ENCODE results near the gene MEGF8. TPM values are rescaled to one million over a fixed set of nuclear protein-coding genes. Genes with fewer than 3 reads are reported as not detected.
"Not testable (repeated sequence)": the region's sequence is repeated elsewhere in the genome, so short reads cannot be mapped to it uniquely, and the experiment has no call there.

MEGF8 gene
- total RNA-seq, 4 donors from 2014 or later, result 12.5 to 150 (median 35.7) TPM

DNA sequence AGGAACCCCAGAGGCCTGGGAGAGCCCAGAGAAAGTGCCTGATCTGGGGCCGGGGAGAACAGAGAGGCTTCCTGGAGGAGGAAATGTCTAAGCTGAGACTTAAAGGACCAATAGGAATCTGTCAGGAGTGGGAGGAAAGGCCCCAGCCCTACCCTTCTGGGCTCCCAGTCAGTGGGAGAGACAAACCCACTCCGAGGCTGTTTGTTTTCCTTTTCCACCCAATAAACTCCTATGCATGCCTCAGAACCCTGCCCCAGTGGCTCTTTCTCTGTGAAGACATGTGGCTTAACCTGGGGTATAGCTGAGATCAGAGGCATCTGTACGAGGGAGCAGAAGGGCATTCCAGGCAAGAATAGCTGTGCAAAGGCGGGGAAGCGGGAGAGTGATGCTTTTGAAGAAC, 1.9 kb downstream of the MEGF8 start:
- intact Hi-C loops (cut with DNase I), result no loop called here
- peaks cover 25 to 33% of the 10 kb centered on the region in 2 donors for H3K4me1 ChIP-seq

GRCh38 chr19:42328106-42328505, 2.7 kb downstream of the MEGF8 start:
- DNase-seq, result no peak
- intact Hi-C loops (cut with DNase I), result no loop called here
- Histone ChIP-seq H3K4me3 (replicated peaks in 1 of 3) (no peak overlapping the region), H3K4me1 (peaks cover 25 to 33% of the 10 kb centered on the region in 2 donors), H3K27me3 (peaks cover 13% of the 10 kb centered on the region), H3K9me3 (no peaks in the 10 kb centered on the region), H3K36me3 (no peaks in the 10 kb centered on the region), H3K27ac (no peak overlapping the region)
- no peak for TF ChIP-seq POLR2A (IDR thresholded peaks at IDR 0.05)
- TF ChIP-seq, protein P1, sequence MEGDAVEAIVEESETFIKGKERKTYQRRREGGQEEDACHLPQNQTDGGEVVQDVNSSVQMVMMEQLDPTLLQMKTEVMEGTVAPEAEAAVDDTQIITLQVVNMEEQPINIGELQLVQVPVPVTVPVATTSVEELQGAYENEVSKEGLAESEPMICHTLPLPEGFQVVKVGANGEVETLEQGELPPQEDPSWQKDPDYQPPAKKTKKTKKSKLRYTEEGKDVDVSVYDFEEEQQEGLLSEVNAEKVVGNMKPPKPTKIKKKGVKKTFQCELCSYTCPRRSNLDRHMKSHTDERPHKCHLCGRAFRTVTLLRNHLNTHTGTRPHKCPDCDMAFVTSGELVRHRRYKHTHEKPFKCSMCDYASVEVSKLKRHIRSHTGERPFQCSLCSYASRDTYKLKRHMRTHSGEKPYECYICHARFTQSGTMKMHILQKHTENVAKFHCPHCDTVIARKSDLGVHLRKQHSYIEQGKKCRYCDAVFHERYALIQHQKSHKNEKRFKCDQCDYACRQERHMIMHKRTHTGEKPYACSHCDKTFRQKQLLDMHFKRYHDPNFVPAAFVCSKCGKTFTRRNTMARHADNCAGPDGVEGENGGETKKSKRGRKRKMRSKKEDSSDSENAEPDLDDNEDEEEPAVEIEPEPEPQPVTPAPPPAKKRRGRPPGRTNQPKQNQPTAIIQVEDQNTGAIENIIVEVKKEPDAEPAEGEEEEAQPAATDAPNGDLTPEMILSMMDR (IDR thresholded peaks at IDR 0.05), result no peak
- WGBS, 2 donors, result 22 to 24% methylated on average over 1 of the region's 1 CpG

More for the DNA sequence above, 1.9 kb downstream of the MEGF8 start:
- Histone ChIP-seq H3K4me3 (replicated peaks in 1 of 3) (no peak overlapping the region), H3K36me3 (no peaks in the 10 kb centered on the region), H3K27me3 (peaks cover 13% of the 10 kb centered on the region), H3K27ac (no peak overlapping the region), H3K9me3 (no peaks in the 10 kb centered on the region)
- TF ChIP-seq, protein P1 (IDR thresholded peaks at IDR 0.05), result no peak
- TF ChIP-seq POLR2A (IDR thresholded peaks at IDR 0.05), result no peak
- WGBS, 2 donors, result 91 to 93% methylated on average over 5 of the region's 5 CpGs
- no peak for DNase-seq

DNA sequence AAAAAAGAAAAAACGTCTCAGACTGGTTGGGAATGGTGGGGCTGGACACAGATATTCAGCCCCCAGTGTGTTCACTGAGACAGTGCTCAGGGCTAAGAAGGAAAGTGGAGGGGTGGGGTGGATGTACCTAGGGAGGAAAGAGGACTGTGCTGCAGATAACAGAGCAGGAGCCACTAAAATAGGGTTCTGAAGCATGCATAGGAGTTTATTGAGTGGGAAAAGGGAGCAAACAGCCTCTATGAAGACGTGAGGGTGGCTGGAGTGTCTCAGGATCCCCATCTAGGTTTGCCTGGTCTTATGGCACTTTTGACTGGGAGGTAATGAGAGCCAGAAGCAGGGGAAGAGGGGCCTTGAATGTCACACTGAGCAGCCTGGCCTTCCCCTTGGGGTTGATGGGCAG, 3.4 kb downstream of the MEGF8 start:
- no peak for DNase-seq
- intact Hi-C loops (cut with DNase I), result no loop called here
- WGBS, 2 donors, result 83 to 90% methylated on average over 2 of the region's 2 CpGs
- H3K27ac ChIP-seq, result no peak overlapping the region
- H3K4me3 ChIP-seq (replicated peaks in 1 of 3), result no peak overlapping the region
- H3K4me1 ChIP-seq, result peaks cover 25 to 29% of the 10 kb centered on the region in 2 donors
- no peaks in the 10 kb centered on the region for H3K9me3 ChIP-seq
- TF ChIP-seq, protein P1 (IDR thresholded peaks at IDR 0.05), result no peak
- no peak for TF ChIP-seq POLR2A (IDR thresholded peaks at IDR 0.05)
- no peaks in the 10 kb centered on the region for H3K36me3 ChIP-seq
- H3K27me3 ChIP-seq, result peaks cover 9% of the 10 kb centered on the region

DNA sequence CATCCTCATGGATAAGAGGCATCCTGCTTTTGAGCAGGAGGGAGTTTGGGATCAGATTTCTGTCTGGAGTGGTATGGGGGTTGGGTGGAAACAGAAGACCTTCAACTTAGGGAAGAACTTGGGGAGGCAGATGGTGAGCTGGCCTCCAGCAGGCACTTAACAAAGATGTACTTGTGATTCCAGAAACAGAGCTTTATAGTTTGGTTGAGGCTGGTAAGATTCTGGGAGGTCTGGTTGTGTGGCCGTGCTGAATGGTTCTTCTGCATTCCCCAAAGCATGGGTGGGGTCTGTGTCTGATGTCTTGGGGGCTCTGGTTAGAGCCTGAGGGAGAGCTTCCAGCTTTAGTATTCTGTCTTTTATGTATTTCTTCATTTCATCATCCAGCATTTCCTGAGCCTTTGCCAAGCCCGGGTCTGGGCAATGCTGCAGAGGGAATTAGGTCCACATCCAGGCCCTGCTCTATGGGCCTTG, 4.8 kb downstream of the MEGF8 start:
- no peaks in the 10 kb centered on the region for H3K36me3 ChIP-seq
- DNase-seq, result no peak
- H3K27ac ChIP-seq, result no peak overlapping the region
- intact Hi-C loops (cut with DNase I), result no loop called here
- H3K27me3 ChIP-seq, result no peaks in the 10 kb centered on the region
- H3K9me3 ChIP-seq, result no peaks in the 10 kb centered on the region
- peaks cover 17% of the 10 kb centered on the region in 2 donors for H3K4me1 ChIP-seq
- TF ChIP-seq, protein P1 (IDR thresholded peaks at IDR 0.05), result no peak
- TF ChIP-seq POLR2A (IDR thresholded peaks at IDR 0.05), result no peak
- no peak overlapping the region for H3K4me3 ChIP-seq (replicated peaks in 1 of 3)
- WGBS, 2 donors, result 66 to 71% methylated on average over 2 of the region's 2 CpGs

GRCh38 chr19:42331333-42331732, 5.9 kb downstream of the MEGF8 start:
- H3K9me3 ChIP-seq; H3K36me3 ChIP-seq; H3K27me3 ChIP-seq; intact Hi-C loops (cut with DNase I); H3K4me3 ChIP-seq (replicated peaks in 1 of 3); H3K27ac ChIP-seq; DNase-seq: not testable (repeated sequence)
- H3K4me1 ChIP-seq, result peaks cover 13 to 14% of the 10 kb centered on the region in 2 donors
- 89 to 94% methylated on average over 3 of the region's 3 CpGs for WGBS, 2 donors

- H3K4me3 ChIP-seq (replicated peaks in 1 of 3), result no peak overlapping the region
- peaks cover 4% of the 10 kb centered on the region in 2 donors for H3K36me3 ChIP-seq
- intact Hi-C loops (cut with DNase I), result no loop called here
- no peak for TF ChIP-seq POLR2A (IDR thresholded peaks at IDR 0.05)
- TF ChIP-seq, protein P1 (IDR thresholded peaks at IDR 0.05), result no peak
- H3K27ac ChIP-seq, result no peak overlapping the region
- no peak for DNase-seq
- 85 to 86% methylated on average over 6 of the region's 6 CpGs for WGBS, 2 donors
- peaks cover 6 to 7% of the 10 kb centered on the region in 2 donors for H3K4me1 ChIP-seq
- no peaks in the 10 kb centered on the region for H3K27me3 ChIP-seq
- no peaks in the 10 kb centered on the region for H3K9me3 ChIP-seq
Measured at GRCh38 chr19:42332059-42332458, 6.6 kb downstream of the MEGF8 start.
